HEK293 (cell line): Measurements from ENCODE around the gene SLC25A11.

Experiments used
- CTCF ChIP-seq: fragments of 450-650 bp; formaldehyde crosslinking; IDR thresholded peaks from 2 replicates; pipeline ENCODE4 v1.5.1; 2016; ENCODE audit warnings: missing biosample characterization, missing genetic modification characterization
- GLIS1 ChIP-seq: fragments of 450-650 bp; formaldehyde crosslinking; IDR thresholded peaks from 2 replicates; pipeline ENCODE4 v1.5.1; 2016; ENCODE audit warnings: missing biosample characterization, missing genetic modification characterization
- KLF10 ChIP-seq: fragments of 450-650 bp; IDR thresholded peaks from 2 replicates; pipeline ENCODE4 v1.5.1; 2018; ENCODE audit warnings: missing biosample characterization, mild to moderate bottlenecking, missing genetic modification characterization
- PRDM1 ChIP-seq: fragments of 450-650 bp; formaldehyde crosslinking; IDR thresholded peaks from 2 replicates; pipeline ENCODE4; 2016; ENCODE audit warnings: missing biosample characterization, missing genetic modification characterization
- PRDM6 ChIP-seq: fragments of 450-650 bp; formaldehyde crosslinking; IDR thresholded peaks from 2 replicates; pipeline ENCODE4 v1.5.1; 2017; ENCODE audit warnings: missing biosample characterization, missing genetic modification characterization
- SETDB1 ChIP-seq: IDR thresholded peaks from one replicate; pipeline ENCODE4 v1.6.1; 2017; ENCODE audit warnings: mild to moderate bottlenecking, low read length, moderate library complexity, mixed read lengths; ENCODE audit not compliant: insufficient read length
- ZBTB20 ChIP-seq: fragments of 450-650 bp; formaldehyde crosslinking; IDR thresholded peaks from 2 replicates; pipeline ENCODE4 v1.5.1; 2016; ENCODE audit warnings: missing biosample characterization, missing genetic modification characterization
- ZBTB26 ChIP-seq: fragments of 450-650 bp; formaldehyde crosslinking; optimal IDR thresholded peaks from 2 replicates; pipeline ENCODE3; 2016; ENCODE audit warnings: missing biosample characterization, mild to moderate bottlenecking, missing genetic modification characterization
- ZBTB44 ChIP-seq: fragments of 450-650 bp; IDR thresholded peaks from 2 replicates; pipeline ENCODE4 v1.5.1; 2018; ENCODE audit warnings: missing biosample characterization, mild to moderate bottlenecking, missing genetic modification characterization
- ZBTB49 ChIP-seq: fragments of 450-650 bp; formaldehyde crosslinking; IDR thresholded peaks from 2 replicates; pipeline ENCODE4 v1.5.1; 2016; ENCODE audit warnings: missing biosample characterization, missing genetic modification characterization, low read depth
- ZIC2 ChIP-seq: fragments of 450-650 bp; formaldehyde crosslinking; IDR thresholded peaks from 2 replicates; pipeline ENCODE4 v1.5.1; 2016; ENCODE audit warnings: missing biosample characterization, missing genetic modification characterization
- ZNF146 ChIP-seq: fragments of 450-650 bp; formaldehyde crosslinking; IDR thresholded peaks from 2 replicates; pipeline ENCODE4 v1.5.1; 2016; ENCODE audit warnings: missing biosample characterization, missing genetic modification characterization
- ZNF280D ChIP-seq: fragments of 450-650 bp; formaldehyde crosslinking; IDR thresholded peaks from 2 replicates; pipeline ENCODE4 v1.5.1; 2016; ENCODE audit warnings: missing biosample characterization, missing genetic modification characterization
- ZNF341 ChIP-seq: fragments of 450-650 bp; formaldehyde crosslinking; IDR thresholded peaks from 2 replicates; pipeline ENCODE4; 2016; ENCODE audit warnings: low read depth, missing biosample characterization, missing genetic modification characterization
- ZNF423 ChIP-seq: fragments of 450-650 bp; formaldehyde crosslinking; IDR thresholded peaks from 2 replicates; pipeline ENCODE4 v1.5.1; 2016; ENCODE audit warnings: missing biosample characterization, missing genetic modification characterization
- ZNF701 ChIP-seq: fragments of 450-650 bp; formaldehyde crosslinking; IDR thresholded peaks from 2 replicates; pipeline ENCODE4 v1.5.1; 2016; ENCODE audit warnings: missing biosample characterization, missing genetic modification characterization
- ZSCAN18 ChIP-seq: fragments of 450-650 bp; formaldehyde crosslinking; IDR thresholded peaks from 2 replicates; pipeline ENCODE4 v1.5.1; 2016; ENCODE audit warnings: missing biosample characterization, missing genetic modification characterization

The SLC25A11 gene

GRCh38 chr17:4934173-4934979 is 5.5 kb downstream of the SLC25A11 start (continued):
- TF ChIP-seq CTCF (tag by site-specific recombination): peak; percentile 63
- no peak for TF ChIP-seq ZNF701 (tag by site-specific recombination)
- TF ChIP-seq ZBTB26: no peak
- no peak for TF ChIP-seq PRDM6 (tag by site-specific recombination)
- no peak for TF ChIP-seq ZBTB44 (tag by site-specific recombination)
- no peak for TF ChIP-seq SETDB1
- no peak for TF ChIP-seq ZSCAN18 (tag by site-specific recombination)
- TF ChIP-seq ZNF146: no peak
- 0 out of 2 replicates have a peak, but pooled peaks have one; percentile 8 for TF ChIP-seq ZIC2 (tag by site-specific recombination)
- peak; percentile 55 for TF ChIP-seq ZNF341
- no peak for TF ChIP-seq ZBTB20 (tag by site-specific recombination)
- TF ChIP-seq KLF10 (tag by site-specific recombination): no peak
- TF ChIP-seq GLIS1 (tag by site-specific recombination): no peak
- 0 out of 2 replicates have a peak, but pooled peaks have one; percentile 24 for TF ChIP-seq PRDM1 (tag by site-specific recombination)
- no peak for TF ChIP-seq ZNF280D (tag by site-specific recombination)
- TF ChIP-seq ZBTB49 (tag by site-specific recombination): no peak
- no peak for TF ChIP-seq ZNF423
